H1 (cell line): ENCODE results near the gene VGLL3.

Experiments
- ATF2 ChIP-seq: IDR thresholded peaks from 2 replicates; pipeline ENCODE4 v1.6.1; 2012; ENCODE audit warnings: low read length, inconsistent platforms
- CBX5 ChIP-seq: fragments of 300-800, 300-1000 bp; sonication (generic); IDR thresholded peaks from 2 replicates; pipeline ENCODE4 v1.7.1; 2016; ENCODE audit warnings: antibody characterized with exemption, low read length, low read depth
- CEBPB ChIP-seq: IDR thresholded peaks from 2 replicates; pipeline ENCODE4 v1.6.1; 2012; ENCODE audit warnings: low read depth, low read length
- CHD7 ChIP-seq: fragments of 300-600 bp; sonication (generic); IDR thresholded peaks from 2 replicates; pipeline ENCODE4 v1.7.1; 2012; ENCODE audit warnings: low read length, moderate library complexity, mild to moderate bottlenecking, inconsistent platforms; ENCODE audit not compliant: insufficient replicate concordance
- CREB1 ChIP-seq: IDR thresholded peaks from 2 replicates; pipeline ENCODE4 v1.6.1; 2012; ENCODE audit warnings: inconsistent platforms
- CTCF ChIP-seq, 3 experiments: IDR thresholded peaks; 1 replicate in 2 of 3; 2 replicates in 1 of 3; pipeline versions ENCODE4 v1.5.1 to v1.6.1; 2011; ENCODE audit warnings: low read length in 3 of 3, mild to moderate bottlenecking in 3 of 3, inconsistent platforms in 2 of 3, low read depth in 1 of 3, moderate library complexity in 1 of 3; ENCODE audit not compliant: insufficient read depth in 1 of 3; ENCODE audit errors: control extremely low read depth in 1 of 3
- EZH2 ChIP-seq: fragments of 200-600 bp; sonication (generic); IDR thresholded peaks from 2 replicates; pipeline ENCODE4 v1.7.1; 2012; ENCODE audit warnings: low read depth, mild to moderate bottlenecking, moderate library complexity, low read length, inconsistent platforms; ENCODE audit not compliant: severe bottlenecking
- GABPA ChIP-seq: IDR thresholded peaks from 2 replicates; pipeline ENCODE4 v1.6.1; 2011; ENCODE audit warnings: mild to moderate bottlenecking, low read length, moderate library complexity, borderline replicate concordance; ENCODE audit not compliant: insufficient read depth
- KDM4A ChIP-seq: IDR thresholded peaks from one replicate; pipeline ENCODE4 v1.7.1; 2012; ENCODE audit warnings: low read depth, mild to moderate bottlenecking, moderate library complexity, low read length, inconsistent platforms; ENCODE audit not compliant: severe bottlenecking
- POLR2AphosphoS5 ChIP-seq: IDR thresholded peaks from 2 replicates; pipeline ENCODE4 v1.6.1; 2011; ENCODE audit warnings: low read depth, low read length
- SIN3A ChIP-seq, 2 experiments: IDR thresholded peaks in 1 of 2; conservative IDR thresholded peaks in 1 of 2; 2 replicates each; pipeline ENCODE4 v1.6.1; 2011 to 2012; ENCODE audit warnings: low read length in 2 of 2, improper control_type of control experiment in 1 of 2, low read depth in 1 of 2, mild to moderate bottlenecking in 1 of 2
- SIX5 ChIP-seq: IDR thresholded peaks from 2 replicates; pipeline ENCODE4 v1.6.1; 2011; ENCODE audit warnings: mild to moderate bottlenecking, low read depth, low read length
- TAF1 ChIP-seq: IDR thresholded peaks from 2 replicates; pipeline ENCODE4 v1.6.1; 2011; ENCODE audit warnings: mild to moderate bottlenecking, low read depth, low read length
- USF2 ChIP-seq: IDR thresholded peaks from 2 replicates; pipeline ENCODE4 v1.6.1; 2011; ENCODE audit warnings: low read length, improper control_type of control experiment

- no peak for TF ChIP-seq CBX5
- TF ChIP-seq CHD7 = no peak
- no peak for TF ChIP-seq CTCF (IDR thresholded peaks at IDR 0.05; ENCODE audit: control extremely low read depth in 1 of 3, insufficient read depth in 1 of 3, low read depth in 1 of 3, low read length in 3 of 3)
- TF ChIP-seq CEBPB = no peak
- TF ChIP-seq USF2 = no peak
- no peak for TF ChIP-seq SIX5
- TF ChIP-seq KDM4A = no peak
- no peak for TF ChIP-seq SIN3A (conservative IDR thresholded peaks at IDR 0.05 in 1 of 2, IDR thresholded peaks at IDR 0.05 in 1 of 2; ENCODE audit: low read depth in 1 of 2, low read length in 2 of 2)
- TF ChIP-seq TAF1 = no peak
- TF ChIP-seq POLR2AphosphoS5 = no peak
- TF ChIP-seq EZH2 = no peak
- no peak for TF ChIP-seq ATF2
- TF ChIP-seq GABPA = no peak
- TF ChIP-seq CREB1 = no peak
Observed at GRCh38 chr3:86963611-86964010, 27.3 kb downstream of the VGLL3 start.
